SK-N-SH (cell line): ENCODE measurements around the gene TTLL1. TPM values are rescaled to one million over a fixed set of nuclear protein-coding genes. Genes with fewer than 3 reads are reported as not detected.

Experiments used
- CTCF ChIA-PET: fragments of 300-600, 350-600 bp; formaldehyde crosslinking; extraction: SDS; loops from one replicate; lab custom pipeline; 2021; lab: Yijun Ruan, JAX
- POLR2A ChIA-PET: fragments of 350-600 bp; sonication (Branson Sonifier 250); formaldehyde crosslinking; extraction: SDS; loops from one replicate; lab custom pipeline; 2020; ENCODE audit warnings: antibody characterized with exemption, inconsistent platforms; lab: Yijun Ruan, JAX
- DNase-seq: peaks from one replicate; pipeline ENCODE4 v3.0.0; 2012
- H2AFZ ChIP-seq: fragments of 200-600 bp; sonication (generic); 2 replicates; pipeline ENCODE4 v1.8.1; 2016; ENCODE audit warnings: antibody characterized with exemption, mild to moderate bottlenecking, low read depth
- H3F3A ChIP-seq: fragments of 200-600 bp; sonication (generic); replicated peaks from 2 replicates; pipeline ENCODE3; 2016; ENCODE audit warnings: antibody characterized with exemption, mild to moderate bottlenecking; ENCODE audit not compliant: insufficient read depth
- H3K27ac ChIP-seq, 2 experiments: fragments of 200-500 bp in 1 of 2; fragments of 200-600 bp in 1 of 2; sonication (Bioruptor generic) in 1 of 2; sonication (generic), shearing (Covaris generic) in 1 of 2; 2 replicates each; pipeline versions ENCODE4 v1.5.1 to v1.6.1; 2014 to 2016; ENCODE audit warnings: low read depth in 2 of 2, inconsistent platforms in 1 of 2, low read length in 1 of 2, mild to moderate bottlenecking in 1 of 2, mixed read lengths in 1 of 2
- H3K27me3 ChIP-seq: fragments of 200-600 bp; sonication (generic), shearing (Covaris generic); 2 replicates; pipeline ENCODE4 v1.6.1; 2016; ENCODE audit warnings: mixed run types; ENCODE audit not compliant: insufficient read depth
- H3K36me3 ChIP-seq, 2 experiments: fragments of 200-500 bp in 1 of 2; fragments of 200-600 bp in 1 of 2; sonication (Bioruptor generic) in 1 of 2; sonication (generic) in 1 of 2; replicated peaks in 1 of 2; 2 replicates each; pipeline versions ENCODE3 to v1.5.1; 2014 to 2016; ENCODE audit warnings: low read length in 1 of 2, mild to moderate bottlenecking in 1 of 2; ENCODE audit not compliant: insufficient read depth in 2 of 2, control insufficient read depth in 1 of 2
- H3K4me1 ChIP-seq, 2 experiments: fragments of 200-500 bp in 1 of 2; fragments of 200-600 bp in 1 of 2; sonication (Bioruptor generic) in 1 of 2; sonication (generic), shearing (Covaris generic) in 1 of 2; 2 replicates each; pipeline versions ENCODE4 v1.5.1 to v1.6.1; 2014 to 2016; ENCODE audit warnings: low read depth in 1 of 2, low read length in 1 of 2, mixed run types in 1 of 2; ENCODE audit not compliant: insufficient read depth in 2 of 2, control insufficient read depth in 1 of 2
- H3K4me2 ChIP-seq: fragments of 200-600 bp; sonication (generic), shearing (Covaris generic); 2 replicates; pipeline ENCODE4 v1.6.1; 2017; ENCODE audit warnings: mixed run types
- H3K4me3 ChIP-seq, 2 experiments: fragments of 200-500 bp in 1 of 2; fragments of 200-600 bp in 1 of 2; sonication (Bioruptor generic) in 1 of 2; sonication (generic), shearing (Covaris generic) in 1 of 2; 2 replicates each; pipeline versions ENCODE4 v1.5.1 to v1.8.1; 2014 to 2016; ENCODE audit warnings: low read depth in 2 of 2, inconsistent platforms in 1 of 2, low read length in 1 of 2, mild to moderate bottlenecking in 1 of 2, mixed read lengths in 1 of 2, moderate library complexity in 1 of 2
- H3K79me2 ChIP-seq: fragments of 200-600 bp; sonication (generic); 2 replicates; pipeline ENCODE4 v1.8.1; 2017; ENCODE audit warnings: mild to moderate bottlenecking; ENCODE audit not compliant: insufficient read depth
- H3K9ac ChIP-seq: fragments of 200-600 bp; sonication (generic); 2 replicates; pipeline ENCODE4 v1.6.1; 2017; ENCODE audit warnings: mixed run types
- H3K9me2 ChIP-seq: fragments of 200-600 bp; sonication (generic); 2 replicates; pipeline ENCODE4 v1.6.1; 2017; ENCODE audit warnings: mixed run types
- H3K9me3 ChIP-seq: fragments of 200-600 bp; sonication (generic); 2 replicates; pipeline ENCODE4 v1.6.1; 2017; ENCODE audit warnings: mixed run types, mild to moderate bottlenecking, moderate library complexity
- H4K20me1 ChIP-seq: fragments of 200-600 bp; sonication (generic); 2 replicates; pipeline ENCODE4 v1.6.1; 2017; ENCODE audit warnings: mild to moderate bottlenecking, mixed run types; ENCODE audit not compliant: insufficient read depth
- CTCF ChIP-seq: fragments of 200-600 bp; sonication (generic); IDR thresholded peaks from 2 replicates; pipeline ENCODE4 v1.6.1; 2017; ENCODE audit warnings: antibody characterized with exemption, mild to moderate bottlenecking, moderate library complexity
- FOSL2 ChIP-seq: IDR thresholded peaks from 2 replicates; pipeline ENCODE4 v1.4.0; 2012; ENCODE audit warnings: low read depth, mild to moderate bottlenecking, moderate library complexity, borderline replicate concordance
- MAX ChIP-seq: IDR thresholded peaks from 2 replicates; pipeline ENCODE4 v1.4.0; 2012; ENCODE audit warnings: low read depth
- NFIC ChIP-seq: IDR thresholded peaks from 2 replicates; pipeline ENCODE4 v1.4.0; 2012; ENCODE audit warnings: borderline replicate concordance
- NRF1 ChIP-seq: IDR thresholded peaks from 2 replicates; pipeline ENCODE4 v1.6.1; 2012; ENCODE audit warnings: low read depth, mild to moderate bottlenecking, low read length
- PBX3 ChIP-seq: IDR thresholded peaks from 2 replicates; pipeline ENCODE4; 2012
- RAD21 ChIP-seq: IDR thresholded peaks from 2 replicates; pipeline ENCODE4 v1.6.1; 2012; ENCODE audit warnings: mild to moderate bottlenecking, low read length
- RXRA ChIP-seq: IDR thresholded peaks from 2 replicates; pipeline ENCODE4 v1.4.0; 2012; ENCODE audit warnings: low read depth, mild to moderate bottlenecking, borderline replicate concordance
- SMC3 ChIP-seq: IDR thresholded peaks from 2 replicates; pipeline ENCODE4 v1.6.1; 2012; ENCODE audit warnings: low read depth, low read length, improper control_type of control experiment
- TAF1 ChIP-seq: IDR thresholded peaks from 2 replicates; pipeline ENCODE4 v1.6.1; 2012; ENCODE audit warnings: low read depth, mild to moderate bottlenecking, low read length, moderate library complexity, borderline replicate concordance
- USF2 ChIP-seq: fragments of 150-350 bp; IDR thresholded peaks from 2 replicates; pipeline ENCODE4 v1.6.1; 2017; ENCODE audit warnings: antibody characterized with exemption, low read length, low read depth, borderline replicate concordance
- ZBTB33 ChIP-seq: IDR thresholded peaks from 2 replicates; pipeline ENCODE4 v1.4.0; 2012; ENCODE audit warnings: low read depth, borderline replicate concordance
- WGBS: methylation state at CpG from one replicate; pipeline ENCODE4 v1.1.6; 2017; ENCODE audit warnings: low lambda C conversion rate; 5-methylcytosine and 5-hydroxymethylcytosine counted together
- polyA plus RNA-seq, 3 experiments: library from polyadenylated mRNA; depleted of rRNA; stranded (reverse); fragments of >200 nt; gene quantifications; 2 replicates each; pipeline ENCODE4 v1.2.3, GENCODE V29; 2012

Gene TTLL1
- polyA plus RNA-seq, 1 of the 3 experiments (the other 2 are of a cell fraction): 14.0 TPM

- Histone ChIP-seq H4K20me1 (no peaks in the 10 kb centered on the region), H3K79me2 (no peaks in the 10 kb centered on the region), H3K9ac (no peak overlapping the region), H2AFZ (no peak overlapping the region), H3K4me3 (no peak overlapping the region), H3F3A (no peaks in the 10 kb centered on the region), H3K27me3 (no peaks in the 10 kb centered on the region), H3K9me3 (no peaks in the 10 kb centered on the region), H3K9me2 (no peaks in the 10 kb centered on the region), H3K4me2 (no peak overlapping the region), H3K36me3 (no peaks in the 10 kb centered on the region), H3K27ac (no peak overlapping the region), H3K4me1 (peaks cover 0 to 3% of the 10 kb centered on the region in 2 experiments; a peak in 1 of 4 replicates)
- ChIA-PET POLR2A (no interaction called here), CTCF (interaction anchor here (0.6 to 1.4 kb wide), 4 partner anchors 9 to 223 kb away, joined by 3 to 7 read pairs (median 3); partner anchors contain the start of gene BIK)
- 78% methylated on average over 5 of the region's 6 CpGs for WGBS
- DNase-seq: peak; percentile 53
- TF ChIP-seq NRF1 (no peak), CTCF (peak; percentile 47), RAD21 (peak; percentile 62), SMC3 (peak; percentile 25; the same call in 1 of the 2 replicates)
These were observed 1.1 kb upstream of the TTLL1 start for GRCh38 chr22:43090130-43090789.

GRCh38 chr22:43088627-43088983 is 586 bp downstream of the TTLL1 start:
- WGBS: 41% methylated on average over 8 of the region's 9 CpGs
- Histone ChIP-seq H3K9me2 (no peaks in the 10 kb centered on the region), H3K9ac (peak overlapping the region; percentile 54; the same call in 1 of the 2 replicates), H3K9me3 (no peaks in the 10 kb centered on the region), H3K36me3 (no peaks in the 10 kb centered on the region), H4K20me1 (no peaks in the 10 kb centered on the region), H3K4me3 (peak overlapping the region; percentile 63 to 66), H3K27me3 (no peaks in the 10 kb centered on the region), H3F3A (no peaks in the 10 kb centered on the region), H3K27ac (peak overlapping the region; percentile 32 to 58; a peak in 3 of 4 replicates), H2AFZ (peak overlapping the region; percentile 76; the same call in 1 of the 2 replicates), H3K4me2 (peak overlapping the region; percentile 79), H3K4me1 (no peaks in the 10 kb centered on the region), H3K79me2 (no peaks in the 10 kb centered on the region)
- TF ChIP-seq MAX: no peak
- TF ChIP-seq RXRA: no peak
- no peak for TF ChIP-seq USF2
- TF ChIP-seq ZBTB33: no peak
- no peak for TF ChIP-seq NFIC
- no peak for TF ChIP-seq FOSL2
- TF ChIP-seq PBX3: no peak
- TF ChIP-seq CTCF: no peak
- TF ChIP-seq TAF1: no peak
- peak; percentile 23 for DNase-seq
- ChIA-PET CTCF (no interaction called here), POLR2A (no interaction called here)
